Heart left ventricle (tissue), 16 donors: ENCODE results near the gene DKKL1. TPM values are rescaled to one million over a fixed set of nuclear protein-coding genes. Genes with fewer than 3 reads are reported as not detected.
A peak's percentile ranks its signal among the peaks of the same experiment; 100 is the strongest.

Experiments used
- ATAC-seq, 4 donors: fragments of 200-7000 bp; cut with Tn5 transposase; one replicate each; pipeline ENCODE4 v1.9.1; 2020 to 2022; ENCODE audit warnings: moderate library complexity in 4 of 4, mild to moderate bottlenecking in 3 of 4, moderate number of reproducible peaks in 1 of 4
- DNase-seq, 5 donors: peaks; one replicate each; pipeline ENCODE4 v3.0.0-alpha.2; 2020
- H3K27ac ChIP-seq, 12 donors: fragments of 200-600 bp; sonication (generic) in 4 of 12; one replicate each; pipeline versions ENCODE4 v1.5.0 to v1.8.0; 2016 to 2022; ENCODE audit warnings: mild to moderate bottlenecking in 2 of 12
- H3K27me3 ChIP-seq, 9 donors: fragments of 200-600 bp; sonication (generic) in 2 of 9; one replicate each; pipeline versions ENCODE4 v1.5.1 to v1.8.0; 2016 to 2022; ENCODE audit warnings: mild to moderate bottlenecking in 3 of 9
- H3K36me3 ChIP-seq, 9 donors: fragments of 200-600 bp; sonication (generic) in 2 of 9; one replicate each; pipeline versions ENCODE4 v1.5.0 to v1.8.0; 2018 to 2022; ENCODE audit warnings: mild to moderate bottlenecking in 2 of 9
- H3K4me1 ChIP-seq, 12 donors: fragments of 200-600 bp; sonication (generic) in 4 of 12; one replicate each; pipeline versions ENCODE4 v1.5.0 to v1.8.0; 2016 to 2022; ENCODE audit warnings: mild to moderate bottlenecking in 3 of 12
- H3K4me3 ChIP-seq, 12 donors: fragments of 200-600 bp; sonication (generic) in 4 of 12; one replicate each; pipeline versions ENCODE4 v1.5.0 to v1.8.0; 2017 to 2022; ENCODE audit warnings: mild to moderate bottlenecking in 9 of 12, moderate library complexity in 4 of 12
- H3K9me3 ChIP-seq, 12 donors: fragments of 200-600 bp; sonication (generic) in 4 of 12; one replicate each; pipeline versions ENCODE4 v1.5.0 to v1.8.0; 2016 to 2022; ENCODE audit warnings: mild to moderate bottlenecking in 1 of 12
- POLR2A ChIP-seq, 2 donors: fragments of 450-650 bp; IDR thresholded peaks; one replicate each; pipeline ENCODE4 v1.6.1; 2017; ENCODE audit warnings: antibody characterized with exemption in 2 of 2, mild to moderate bottlenecking in 2 of 2, moderate library complexity in 2 of 2
- WGBS, 4 donors: extraction: QIAGEN DNeasy Blood & Tissue Kit in 2 of 4; methylation state at CpG; one replicate each; pipeline versions ENCODE4 v1.1.5 to v1.1.7; 2013 to 2018; 5-methylcytosine and 5-hydroxymethylcytosine counted together
- intact Hi-C, 10 donors: fragments of 100-400 bp; cut with DNase I; formaldehyde crosslinking; loops; one replicate each; pipeline versions ENCODE4 v1.11.1 to v1.14.2; 2022
- polyA plus RNA-seq, 2 donors: library from polyadenylated mRNA; stranded (reverse); fragments of 200-250 nt; gene quantifications; one replicate each; pipeline ENCODE4 v1.2.3, GENCODE V29; 2013
- total RNA-seq, 9 donors: library from RNA; depleted of rRNA in 2 of 9; stranded (reverse); fragments of >200 nt in 2 of 9; fragmentation: NEBNext Ultra II Directional in 3 of 9; extraction: Animal tissue kit (Norgen Biotek cat#: 25700) in 3 of 9; gene quantifications; one replicate each; pipeline versions ENCODE4 v1.1.0 to v1.2.4, GENCODE V29; 2016 to 2023
- TF ChIP-seq, protein P1 (sequence below), 12 donors: fragments of 200-600 bp; sonication (generic) in 4 of 12; IDR thresholded peaks; one replicate each; pipeline versions ENCODE4 v1.5.0 to v1.8.0; 2018 to 2022; ENCODE audit warnings: antibody characterized with exemption in 12 of 12, mild to moderate bottlenecking in 5 of 12
- donor health status: ischemic (EF 13 %, LVEDD 7.1; RV severe dilation, severe dysfunction).
- donor health status: healthy with polysubstance abuse.
- donor health status: DM: no; HTN: yes; CAD: no.
- donor health status: DM: no; HTN: no; CAD: no.
- donor health status: ischemic (EF 25% LVEDD 6.9; RV normal size, moderate dysfunction).
- donor health status: ischemic (EF 25% LVEDD 5.7; RV mildly dilated, moderate dysfunction).
- donor health status: healthy.
- donor health status: DM: yes; HTN: yes; CAD: no.
- donor health status: ischemic (EF 35%, LVEDD 5.7; RV mildly dilated, moderate dysfunction).
- donor health status: nonischemic (EF 11% LVEDD 7.7; RV severe dilation, severe dysfunction).
- donor health status: DM: yes; HTN: yes; CAD: no.
- donor health status: PGD.
- donor health status: ischemic (EF 29% LVEDD 5.4; RV normal size, mild dysfunction).
- donor health status: nonischemic (EF 23%, LVEDD 6.1; RV moderate dilation, normal function).

DKKL1 gene
- total and polyA plus RNA-seq, 11 donors = 0.24 to 0.51 TPM; not detected in 9

- peaks cover 0 to 19% (median 8%) of the 10 kb centered on the region in 12 donors for H3K9me3 ChIP-seq
- no peak overlapping the region for H3K27ac ChIP-seq
- intact Hi-C loops = loop anchor here in 1 of 10 donors (10.0 kb wide), 1 partner anchor 158 kb away; no protein-coding TSS in a partner anchor
- ATAC-seq (no peak), DNase-seq (no peak)
- no peaks in the 10 kb centered on the region for H3K4me1 ChIP-seq
- no peak for TF ChIP-seq POLR2A (IDR thresholded peaks at IDR 0.05)
- TF ChIP-seq, protein P1, sequence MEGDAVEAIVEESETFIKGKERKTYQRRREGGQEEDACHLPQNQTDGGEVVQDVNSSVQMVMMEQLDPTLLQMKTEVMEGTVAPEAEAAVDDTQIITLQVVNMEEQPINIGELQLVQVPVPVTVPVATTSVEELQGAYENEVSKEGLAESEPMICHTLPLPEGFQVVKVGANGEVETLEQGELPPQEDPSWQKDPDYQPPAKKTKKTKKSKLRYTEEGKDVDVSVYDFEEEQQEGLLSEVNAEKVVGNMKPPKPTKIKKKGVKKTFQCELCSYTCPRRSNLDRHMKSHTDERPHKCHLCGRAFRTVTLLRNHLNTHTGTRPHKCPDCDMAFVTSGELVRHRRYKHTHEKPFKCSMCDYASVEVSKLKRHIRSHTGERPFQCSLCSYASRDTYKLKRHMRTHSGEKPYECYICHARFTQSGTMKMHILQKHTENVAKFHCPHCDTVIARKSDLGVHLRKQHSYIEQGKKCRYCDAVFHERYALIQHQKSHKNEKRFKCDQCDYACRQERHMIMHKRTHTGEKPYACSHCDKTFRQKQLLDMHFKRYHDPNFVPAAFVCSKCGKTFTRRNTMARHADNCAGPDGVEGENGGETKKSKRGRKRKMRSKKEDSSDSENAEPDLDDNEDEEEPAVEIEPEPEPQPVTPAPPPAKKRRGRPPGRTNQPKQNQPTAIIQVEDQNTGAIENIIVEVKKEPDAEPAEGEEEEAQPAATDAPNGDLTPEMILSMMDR (IDR thresholded peaks at IDR 0.05) = no peak
- WGBS, 4 donors = 87 to 92% (median 89%) methylated on average over 5 of the region's 5 CpGs
- H3K27me3 ChIP-seq = peaks cover 0 to 8% (median 0%) of the 10 kb centered on the region in 9 donors
- H3K4me3 ChIP-seq = no peak overlapping the region
- no peaks in the 10 kb centered on the region for H3K36me3 ChIP-seq
These were observed 19.0 kb downstream of the DKKL1 start for GRCh38 chr19:49382639-49383038.

- TF ChIP-seq POLR2A (IDR thresholded peaks at IDR 0.05) = no peak
- TF ChIP-seq, protein P1 (IDR thresholded peaks at IDR 0.05) = no peak
- intact Hi-C loops = loop anchor here in 1 of 10 donors (10.0 kb wide), 1 partner anchor 159 kb away; no protein-coding TSS in a partner anchor
- H3K36me3 ChIP-seq = no peaks in the 10 kb centered on the region
- WGBS, 4 donors = 2 to 91% (median 64%) methylated on average over 1 of the region's 1 CpG
- ATAC-seq (no peak), DNase-seq (no peak)
- H3K9me3 ChIP-seq = peaks cover 0 to 19% (median 8%) of the 10 kb centered on the region in 12 donors
- no peak overlapping the region for H3K27ac ChIP-seq
- H3K4me1 ChIP-seq = no peaks in the 10 kb centered on the region
- H3K4me3 ChIP-seq = no peak overlapping the region
- peaks cover 0 to 10% (median 0%) of the 10 kb centered on the region in 9 donors for H3K27me3 ChIP-seq
These were observed 19.9 kb downstream of the DKKL1 start for GRCh38 chr19:49383599-49383998.

- H3K27ac ChIP-seq = no peak within 1 kb of the TSS
- H3K27me3 ChIP-seq = peaks cover 0 to 11% (median 0%) of the 10 kb centered on the region in 9 donors
- no peaks in the 10 kb centered on the region for H3K36me3 ChIP-seq
- 44 to 59% (median 55%) methylated on average over 38 to 40 of the region's 40 CpGs for WGBS, 4 donors
- ATAC-seq (peak in 3 of 4 donors; percentile 74 to 89 (median 79)), DNase-seq (peak; percentile 60 to 93 (median 75))
- intact Hi-C loops = loop anchor here in 1 of 10 donors (10.0 kb wide), 1 partner anchor 163 kb away; no protein-coding TSS in a partner anchor
- H3K4me1 ChIP-seq = peaks cover 0 to 6% (median 0%) of the 10 kb centered on the region in 12 donors
- H3K9me3 ChIP-seq = peaks cover 0 to 5% (median 0%) of the 10 kb centered on the region in 12 donors
- peak within 1 kb of the TSS in 8 of 12 donors; percentile 10 to 35 (median 18) for H3K4me3 ChIP-seq
- TF ChIP-seq, protein P1 (IDR thresholded peaks at IDR 0.05) = no peak
- no peak for TF ChIP-seq POLR2A (IDR thresholded peaks at IDR 0.05)
These were observed 24.3 kb downstream of the DKKL1 start, which contains the start of gene KASH5 for GRCh38 chr19:49387936-49388372. Gene KASH5, plus strand, starts transcription at chr19:49388249. Its CDS starts 2,635 bp downstream, at chr19:49390884.

GRCh38 chr19:49389406-49389805, 25.7 kb downstream of the DKKL1 start:
- Histone ChIP-seq H3K4me1 (peaks cover 0 to 6% (median 0%) of the 10 kb centered on the region in 12 donors), H3K27me3 (peaks cover 0 to 19% (median 0%) of the 10 kb centered on the region in 9 donors), H3K27ac (no peak overlapping the region), H3K9me3 (no peaks in the 10 kb centered on the region), H3K36me3 (no peaks in the 10 kb centered on the region), H3K4me3 (no peak overlapping the region)
- DNase-seq (no peak), ATAC-seq (no peak)
- TF ChIP-seq POLR2A (IDR thresholded peaks at IDR 0.05) = no peak
- TF ChIP-seq, protein P1 (IDR thresholded peaks at IDR 0.05) = no peak
- intact Hi-C loops = loop anchor here in 1 of 10 donors (10.0 kb wide), 1 partner anchor 165 kb away; no protein-coding TSS in a partner anchor
- WGBS, 4 donors = 86 to 92% (median 89%) methylated on average over 20 of the region's 20 CpGs
